Measurements from ENCODE around the gene RRP8.

DNA sequence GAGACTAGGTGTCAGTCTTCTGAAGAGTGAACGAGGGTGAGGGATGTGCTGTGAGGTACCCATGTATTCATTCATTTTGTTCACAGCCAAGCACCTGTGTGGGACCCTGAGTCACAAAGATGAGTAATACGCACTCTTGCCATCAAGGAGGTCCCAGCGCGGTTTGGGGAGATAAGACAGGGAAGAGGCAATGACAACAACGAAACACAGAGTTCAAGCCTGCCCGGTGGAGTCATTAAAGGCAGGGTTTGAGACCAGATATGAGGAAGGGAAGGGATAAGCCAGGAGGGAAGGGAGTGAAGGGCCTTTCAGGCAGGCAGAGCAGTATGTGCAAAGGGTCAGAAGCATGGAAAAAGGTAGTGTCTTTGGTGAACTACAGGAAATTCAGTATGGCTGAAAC, 47.6 kb upstream of the RRP8 start:
- TF ChIP-seq POLR2AphosphoS5 (IDR thresholded peaks at IDR 0.05) (no peak), POLR2A (IDR thresholded peaks at IDR 0.05) (no peak), EP300 (IDR thresholded peaks at IDR 0.05) (no peak)
- TF ChIP-seq, protein P1, sequence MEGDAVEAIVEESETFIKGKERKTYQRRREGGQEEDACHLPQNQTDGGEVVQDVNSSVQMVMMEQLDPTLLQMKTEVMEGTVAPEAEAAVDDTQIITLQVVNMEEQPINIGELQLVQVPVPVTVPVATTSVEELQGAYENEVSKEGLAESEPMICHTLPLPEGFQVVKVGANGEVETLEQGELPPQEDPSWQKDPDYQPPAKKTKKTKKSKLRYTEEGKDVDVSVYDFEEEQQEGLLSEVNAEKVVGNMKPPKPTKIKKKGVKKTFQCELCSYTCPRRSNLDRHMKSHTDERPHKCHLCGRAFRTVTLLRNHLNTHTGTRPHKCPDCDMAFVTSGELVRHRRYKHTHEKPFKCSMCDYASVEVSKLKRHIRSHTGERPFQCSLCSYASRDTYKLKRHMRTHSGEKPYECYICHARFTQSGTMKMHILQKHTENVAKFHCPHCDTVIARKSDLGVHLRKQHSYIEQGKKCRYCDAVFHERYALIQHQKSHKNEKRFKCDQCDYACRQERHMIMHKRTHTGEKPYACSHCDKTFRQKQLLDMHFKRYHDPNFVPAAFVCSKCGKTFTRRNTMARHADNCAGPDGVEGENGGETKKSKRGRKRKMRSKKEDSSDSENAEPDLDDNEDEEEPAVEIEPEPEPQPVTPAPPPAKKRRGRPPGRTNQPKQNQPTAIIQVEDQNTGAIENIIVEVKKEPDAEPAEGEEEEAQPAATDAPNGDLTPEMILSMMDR (IDR thresholded peaks at IDR 0.05) = no peak

Data from upper lobe of left lung (tissue), 4 donors.